Tibial nerve (tissue), 4 donors: ENCODE measurements around the gene SCGB3A1.

Experiments
- EP300 ChIP-seq, 2 donors: sonication (generic); formaldehyde crosslinking; IDR thresholded peaks; one replicate each; pipeline ENCODE4 v1.6.1; 2017; ENCODE audit warnings: antibody characterized with exemption in 2 of 2, mild to moderate bottlenecking in 1 of 2
- POLR2A ChIP-seq, 2 donors: fragments of 450-650 bp; IDR thresholded peaks; one replicate each; pipeline ENCODE4 v1.6.1; 2017; ENCODE audit warnings: antibody characterized with exemption in 2 of 2, mild to moderate bottlenecking in 2 of 2, moderate library complexity in 2 of 2
- TF ChIP-seq, protein P1 (sequence below), 5 experiments: fragments of 200-600 bp in 3 of 5; fragments of 450-650 bp in 2 of 5; sonication (generic) in 3 of 5; IDR thresholded peaks; one replicate each; pipeline ENCODE4 v1.5.1; 2016 to 2019; ENCODE audit warnings: antibody characterized with exemption in 5 of 5, mild to moderate bottlenecking in 3 of 5, moderate library complexity in 2 of 5

- TF ChIP-seq, protein P1, sequence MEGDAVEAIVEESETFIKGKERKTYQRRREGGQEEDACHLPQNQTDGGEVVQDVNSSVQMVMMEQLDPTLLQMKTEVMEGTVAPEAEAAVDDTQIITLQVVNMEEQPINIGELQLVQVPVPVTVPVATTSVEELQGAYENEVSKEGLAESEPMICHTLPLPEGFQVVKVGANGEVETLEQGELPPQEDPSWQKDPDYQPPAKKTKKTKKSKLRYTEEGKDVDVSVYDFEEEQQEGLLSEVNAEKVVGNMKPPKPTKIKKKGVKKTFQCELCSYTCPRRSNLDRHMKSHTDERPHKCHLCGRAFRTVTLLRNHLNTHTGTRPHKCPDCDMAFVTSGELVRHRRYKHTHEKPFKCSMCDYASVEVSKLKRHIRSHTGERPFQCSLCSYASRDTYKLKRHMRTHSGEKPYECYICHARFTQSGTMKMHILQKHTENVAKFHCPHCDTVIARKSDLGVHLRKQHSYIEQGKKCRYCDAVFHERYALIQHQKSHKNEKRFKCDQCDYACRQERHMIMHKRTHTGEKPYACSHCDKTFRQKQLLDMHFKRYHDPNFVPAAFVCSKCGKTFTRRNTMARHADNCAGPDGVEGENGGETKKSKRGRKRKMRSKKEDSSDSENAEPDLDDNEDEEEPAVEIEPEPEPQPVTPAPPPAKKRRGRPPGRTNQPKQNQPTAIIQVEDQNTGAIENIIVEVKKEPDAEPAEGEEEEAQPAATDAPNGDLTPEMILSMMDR (IDR thresholded peaks at IDR 0.05): no peak
- TF ChIP-seq POLR2A (IDR thresholded peaks at IDR 0.05) (no peak), EP300 (IDR thresholded peaks at IDR 0.05) (no peak)
These were observed 46.8 kb upstream of the SCGB3A1 start for GRCh38 chr5:180637962-180638680.
